HepG2 (cell line): ENCODE data around the gene CCL1. TPM values are rescaled to one million over a fixed set of nuclear protein-coding genes. Genes with fewer than 3 reads are reported as not detected.

Experiments used
- ATAC-seq: fragments of 200-7000 bp; cut with Tn5 transposase; 3 replicates; pipeline ENCODE4 v1.9.1; 2020; ENCODE audit warnings: mild to moderate bottlenecking, moderate library complexity
- BruUV-seq: library from RNA; stranded (reverse); fragments of 400-500 nt; replicated peaks from 2 replicates; lab custom pipeline; 2021; lab: Mats Ljungman, UMichigan
- CTCF ChIA-PET: fragments of 300-600 bp; formaldehyde crosslinking; extraction: SDS; loops from one replicate; lab custom pipeline; 2021; ENCODE audit warnings: low total read pairs, inconsistent platforms, low intra/inter-chr PET ratio; lab: Yijun Ruan, JAX
- POLR2A ChIA-PET: fragments of 350-600 bp; sonication (Branson Sonifier 250); formaldehyde crosslinking; loops from one replicate; lab custom pipeline; 2020; ENCODE audit warnings: antibody characterized with exemption, inconsistent platforms; lab: Yijun Ruan, JAX
- DNase-seq: peaks from one replicate; pipeline ENCODE4 v3.0.0-alpha.2; 2015; ENCODE audit warnings: low spot score
- FAIRE-seq: peaks from 3 replicates; lab custom pipeline; 2011; peaks lifted over from hg19 to GRCh38; lab: Jason Lieb, UNC
- H2AFZ ChIP-seq: one replicate; pipeline ENCODE4 v1.6.1; 2011; ENCODE audit warnings: low read length, inconsistent platforms
- H3K27ac ChIP-seq: fragments of 300-600 bp; 3 replicates; pipeline ENCODE4 v1.8.0; 2011; ENCODE audit warnings: mixed run types, mild to moderate bottlenecking, mixed read lengths, low read length, inconsistent platforms; ENCODE audit not compliant: insufficient read depth; ENCODE audit errors: extremely low read length
- H3K27me3 ChIP-seq, 2 experiments: fragments of 200-600 bp in 1 of 2; 2 replicates in 1 of 2; 3 replicates in 1 of 2; pipeline versions ENCODE4 v1.6.0 to v1.8.0; 2011; ENCODE audit warnings: low read length in 2 of 2, mild to moderate bottlenecking in 2 of 2, moderate library complexity in 2 of 2, inconsistent platforms in 1 of 2; ENCODE audit not compliant: insufficient read depth in 2 of 2, control insufficient read depth in 1 of 2
- H3K36me3 ChIP-seq, 2 experiments: fragments of 200-600 bp in 1 of 2; replicated peaks in 1 of 2; 2 replicates in 1 of 2; 3 replicates in 1 of 2; pipeline versions ENCODE4 v1.5.1 to v1.8.0; 2011; ENCODE audit warnings: low read length in 2 of 2, inconsistent platforms in 1 of 2; ENCODE audit not compliant: insufficient read depth in 2 of 2, control insufficient read depth in 1 of 2
- H3K4me1 ChIP-seq: 2 replicates; pipeline ENCODE4 v1.5.1; 2012; ENCODE audit warnings: low read length, inconsistent platforms; ENCODE audit not compliant: insufficient read depth
- H3K4me2 ChIP-seq: 2 replicates; pipeline ENCODE4 v1.6.0; 2011; ENCODE audit warnings: low read depth, low read length, inconsistent platforms
- H3K4me3 ChIP-seq, 3 experiments: fragments of 200-600 bp in 1 of 3; sonication (generic), shearing (Covaris generic) in 1 of 3; replicated peaks in 1 of 3; 2 replicates each; pipeline ENCODE4 v1.5.1; 2011 to 2016; ENCODE audit warnings: low read length in 3 of 3, inconsistent platforms in 2 of 3, low read depth in 2 of 3, mild to moderate bottlenecking in 2 of 3, control low read depth in 1 of 3, mixed read lengths in 1 of 3; ENCODE audit not compliant: insufficient read depth in 1 of 3
- H3K79me2 ChIP-seq: one replicate; pipeline ENCODE4 v1.6.1; 2011; ENCODE audit warnings: low read length, inconsistent platforms; ENCODE audit not compliant: insufficient read depth
- H3K9ac ChIP-seq: 2 replicates; pipeline ENCODE4 v1.6.0; 2011; ENCODE audit warnings: mild to moderate bottlenecking, low read depth, low read length, inconsistent platforms; ENCODE audit not compliant: insufficient read depth
- H3K9me3 ChIP-seq: 2 replicates; pipeline ENCODE4 v1.5.1; 2012; ENCODE audit warnings: mild to moderate bottlenecking, low read length
- H4K20me1 ChIP-seq: 2 replicates; pipeline ENCODE4 v1.6.0; 2011; ENCODE audit warnings: inconsistent platforms, mild to moderate bottlenecking, low read length, moderate library complexity; ENCODE audit not compliant: insufficient read depth
- ERF ChIP-seq: IDR thresholded peaks from 2 replicates; pipeline ENCODE4 v1.6.1; 2018; ENCODE audit warnings: missing biosample characterization, missing genetic modification reagents
- GZF1 ChIP-seq: sonication (generic); formaldehyde crosslinking; IDR thresholded peaks from 2 replicates; pipeline ENCODE4 v1.5.1; 2020; ENCODE audit warnings: mild to moderate bottlenecking, missing genetic modification reagents
- HNF4A ChIP-seq: sonication (generic); formaldehyde crosslinking; IDR thresholded peaks from 2 replicates; pipeline ENCODE4 v1.4.0; 2020; ENCODE audit warnings: missing genetic modification reagents
- IRF9 ChIP-seq: sonication (generic); formaldehyde crosslinking; IDR thresholded peaks from 2 replicates; pipeline ENCODE4 v1.8.0; 2022; ENCODE audit warnings: missing genetic modification reagents, mild to moderate bottlenecking, borderline replicate concordance
- NCOA2 ChIP-seq: sonication (generic); formaldehyde crosslinking; IDR thresholded peaks from 2 replicates; pipeline ENCODE4 v1.8.0; 2022; ENCODE audit warnings: inconsistent platforms
- NFE2L2 ChIP-seq: fragments of 150-350 bp; IDR thresholded peaks from 2 replicates; pipeline ENCODE4 v1.6.1; 2014; ENCODE audit warnings: low read length
- NFKB2 ChIP-seq: sonication (generic); formaldehyde crosslinking; IDR thresholded peaks from 2 replicates; pipeline ENCODE4 v1.4.0; 2020; ENCODE audit warnings: missing genetic modification reagents, borderline replicate concordance
- SNAI1 ChIP-seq: sonication (generic); formaldehyde crosslinking; IDR thresholded peaks from 2 replicates; pipeline ENCODE4 v1.5.0; 2020; ENCODE audit warnings: mild to moderate bottlenecking, missing genetic modification reagents, borderline replicate concordance
- TSC22D2 ChIP-seq: sonication (generic); formaldehyde crosslinking; IDR thresholded peaks from 2 replicates; pipeline ENCODE4 v1.5.1; 2020; ENCODE audit warnings: missing genetic modification reagents, mild to moderate bottlenecking, borderline replicate concordance
- ZNF124 ChIP-seq: sonication (generic); formaldehyde crosslinking; IDR thresholded peaks from 2 replicates; pipeline ENCODE4 v1.4.0; 2020; ENCODE audit warnings: missing genetic modification reagents
- ZNF574 ChIP-seq: sonication (generic); formaldehyde crosslinking; IDR thresholded peaks from 2 replicates; pipeline ENCODE4 v1.4.0; 2020; ENCODE audit warnings: missing genetic modification reagents
- ZNF598 ChIP-seq: sonication (generic); formaldehyde crosslinking; IDR thresholded peaks from 2 replicates; pipeline ENCODE4 v1.5.1; 2020; ENCODE audit warnings: mild to moderate bottlenecking, missing genetic modification reagents, borderline replicate concordance
- ZSCAN22 ChIP-seq: sonication (generic); formaldehyde crosslinking; IDR thresholded peaks from 2 replicates; pipeline ENCODE4 v1.4.0; 2020; ENCODE audit warnings: mild to moderate bottlenecking, missing genetic modification reagents
- ZXDC ChIP-seq: sonication (generic); formaldehyde crosslinking; IDR thresholded peaks from 2 replicates; pipeline ENCODE4 v1.5.0; 2020; ENCODE audit warnings: mild to moderate bottlenecking, missing genetic modification reagents
- WGBS: methylation state at CpG from one replicate; pipeline ENCODE4 v1.1.6; 2017; ENCODE audit warnings: low lambda C conversion rate; 5-methylcytosine and 5-hydroxymethylcytosine counted together
- in situ Hi-C: cut with HindIII; loops from 2 replicates; pipeline ENCODE4 v1.10.0; 2017; ENCODE audit warnings: low pct_unique_long_range_greater_than_20kb; ENCODE audit not compliant: extremely low pct_ligation_motif_present
- intact Hi-C: fragments of 100-400 bp; cut with micrococcal nuclease; formaldehyde crosslinking; loops from one replicate; pipeline ENCODE4 v1.10.0; 2022; ENCODE audit not compliant: unreplicated experiment
- polyA plus RNA-seq, 8 experiments: library from polyadenylated mRNA; depleted of rRNA in 3 of 8; stranded (reverse) in 7 of 8; unstranded in 1 of 8; fragments of >200 nt; fragmentation: Illumina TruSeq in 4 of 8; extraction: Trizol in 4 of 8; gene quantifications; 2 replicates each; pipeline versions ENCODE4 v1.2.1 to v1.2.3, GENCODE V29; 2011 to 2016; ENCODE audit warnings: low read depth in 4 of 8, missing spikeins in 1 of 8, mixed read lengths in 1 of 8; ENCODE audit not compliant: insufficient read depth in 1 of 8
- total RNA-seq, 5 experiments: library from RNA; depleted of rRNA; stranded (reverse); fragments of >200 nt; fragmentation: Illumina TruSeq; extraction: Trizol; gene quantifications; 2 replicates each; pipeline ENCODE4 v1.2.3, GENCODE V29; 2016; ENCODE audit warnings: low read depth in 1 of 5

The CCL1 gene
- total and polyA plus RNA-seq, 2 of the 13 experiments (the other 11 are each of a cell fraction or from before 2014, with no cell fraction given): not detected

GRCh38 chr17:34356194-34356593, 6.8 kb downstream of the CCL1 start, which contains the start of gene CCL13:
Gene CCL13, plus strand, starts transcription at chr17:34356480. Its CDS starts 47 bp downstream, at chr17:34356527.
- Histone ChIP-seq H3K4me3 (no peak within 1 kb of the TSS), H3K4me1 (no peaks in the 10 kb centered on the region), H3K79me2 (no peaks in the 10 kb centered on the region), H3K27me3 (no peaks in the 10 kb centered on the region), H3K36me3 (no peaks in the 10 kb centered on the region), H4K20me1 (no peaks in the 10 kb centered on the region), H3K4me2 (no peak within 1 kb of the TSS), H3K27ac (no peak within 1 kb of the TSS), H2AFZ (no peak within 1 kb of the TSS), H3K9ac (no peak within 1 kb of the TSS), H3K9me3 (no peaks in the 10 kb centered on the region)
- WGBS: 74% methylated on average over 5 of the region's 5 CpGs
- BruUV-seq: no TSS peak
- POLR2A ChIA-PET: no interaction called here
- FAIRE-seq: no peak
- in situ Hi-C loops (no loop called here), intact Hi-C loops (no loop called here)
- TF ChIP-seq ZSCAN22 (CRISPR knock-in tag): no peak
- no peak for TF ChIP-seq TSC22D2 (CRISPR knock-in tag)
- no peak for TF ChIP-seq ZXDC (CRISPR knock-in tag)
- TF ChIP-seq NCOA2 (CRISPR knock-in tag): no peak
- TF ChIP-seq ZNF574 (CRISPR knock-in tag): no peak
- TF ChIP-seq ZNF598 (CRISPR knock-in tag): no peak
- TF ChIP-seq GZF1 (CRISPR knock-in tag): no peak
- TF ChIP-seq NFKB2 (CRISPR knock-in tag): no peak
- no peak for TF ChIP-seq NFE2L2
- no peak for TF ChIP-seq SNAI1 (CRISPR knock-in tag)
- TF ChIP-seq ERF: no peak
- no peak for TF ChIP-seq ZNF124 (CRISPR knock-in tag)
- TF ChIP-seq IRF9 (CRISPR knock-in tag): no peak
- no peak for TF ChIP-seq HNF4A
- CTCF ChIA-PET: no interaction called here
- no peak for DNase-seq
- no peak for ATAC-seq
